Gastrocnemius medialis (tissue), 4 donors: ENCODE measurements around the gene RIPOR1. TPM values are rescaled to one million over a fixed set of nuclear protein-coding genes. Genes with fewer than 3 reads are reported as not detected.
"Not testable (repeated sequence)": the region's sequence is repeated elsewhere in the genome, so short reads cannot be mapped to it uniquely, and the experiment has no call there.

Experiments
- ATAC-seq, 2 donors: fragments of 150-250 bp; one replicate each; pipeline ENCODE4 v1.9.1; 2016
- DNase-seq, 2 donors: peaks; one replicate each; pipeline ENCODE4 v3.0.0-alpha.2; 2019
- H3K27ac ChIP-seq, 4 donors: fragments of 200-600 bp; sonication (generic); 1 replicate in 1 of 4; 2 replicates in 3 of 4; pipeline ENCODE4 v1.5.1; 2016 to 2018; ENCODE audit warnings: mild to moderate bottlenecking in 2 of 4, moderate library complexity in 1 of 4
- H3K27me3 ChIP-seq, 3 donors: fragments of 200-600 bp; sonication (generic) in 2 of 3; 1 replicate in 1 of 3; 2 replicates in 2 of 3; pipeline versions ENCODE4 v1.5.1 to v1.6.0; 2016 to 2019; ENCODE audit warnings: mild to moderate bottlenecking in 1 of 3, moderate library complexity in 1 of 3
- H3K36me3 ChIP-seq, 2 donors: fragments of 200-600 bp; sonication (generic) in 1 of 2; one replicate each; pipeline ENCODE4 v1.5.1; 2017 to 2018
- H3K4me1 ChIP-seq, 2 donors: fragments of 200-600 bp; sonication (generic) in 1 of 2; one replicate each; pipeline ENCODE4 v1.5.1; 2016 to 2017; ENCODE audit warnings: mild to moderate bottlenecking in 2 of 2
- H3K4me3 ChIP-seq, 4 donors: fragments of 200-600 bp; sonication (generic) in 3 of 4; 1 replicate in 1 of 4; 2 replicates in 3 of 4; pipeline ENCODE4 v1.5.1; 2016 to 2019; ENCODE audit warnings: mild to moderate bottlenecking in 2 of 4
- H3K9me3 ChIP-seq, 3 donors: fragments of 200-600 bp; sonication (generic) in 2 of 3; 1 replicate in 1 of 3; 2 replicates in 2 of 3; pipeline ENCODE4 v1.5.1; 2016 to 2019
- CTCF ChIP-seq, 5 experiments: fragments of 450-650 bp in 3 of 5; fragments of 200-600 bp in 2 of 5; sonication (generic) in 2 of 5; IDR thresholded peaks in 4 of 5; conservative IDR thresholded peaks in 1 of 5; 1 replicate in 4 of 5; 2 replicates in 1 of 5; pipeline ENCODE4 v1.5.1; 2016 to 2019; ENCODE audit warnings: antibody characterized with exemption in 5 of 5, mild to moderate bottlenecking in 3 of 5, moderate library complexity in 3 of 5
- POLR2A ChIP-seq, 2 donors: fragments of 450-650 bp; IDR thresholded peaks; one replicate each; pipeline ENCODE4 v1.6.1; 2017; ENCODE audit warnings: antibody characterized with exemption in 2 of 2, mild to moderate bottlenecking in 2 of 2, moderate library complexity in 2 of 2
- in situ Hi-C, 4 donors: fragments of 200-750 bp; cut with MboI; loops; one replicate each; pipeline versions ENCODE4 v1.15.0 to v1.8.0; 2017; ENCODE audit warnings: low sequenced_read_pairs in 4 of 4
- intact Hi-C: fragments of 100-400 bp; cut with DNase I; formaldehyde crosslinking; loops from one replicate; pipeline ENCODE4 v1.15.1; 2023; ENCODE audit warnings: low total_unique reads
- total RNA-seq, 4 donors: library from RNA; depleted of rRNA; stranded (reverse); fragments of >200 nt; gene quantifications; one replicate each; pipeline versions ENCODE4 v1.1.0 to v1.2.3, GENCODE V29; 2016

Gene RIPOR1
- total RNA-seq, 4 donors from 2014 or later = 10.6 to 65.4 (median 25.1) TPM

- H3K9me3 ChIP-seq = no peaks in the 10 kb centered on the region
- in situ Hi-C loops (loop anchor here in 1 of 4 donors (5.0 kb wide), 1 partner anchor 35 kb away; no protein-coding TSS in a partner anchor), intact Hi-C loops (loop anchor here (5.0 kb wide), 1 partner anchor 40 kb away; no protein-coding TSS in a partner anchor)
- H3K27ac ChIP-seq = peak overlapping the region; percentile 72 to 97 (median 90)
- DNase-seq (no peak), ATAC-seq (no peak)
- H3K27me3 ChIP-seq = no peaks in the 10 kb centered on the region
- no peaks in the 10 kb centered on the region for H3K36me3 ChIP-seq
- peak overlapping the region in 3 of 4 donors; percentile 62 to 98 (median 88) for H3K4me3 ChIP-seq
- TF ChIP-seq CTCF (IDR thresholded peaks at IDR 0.05 in 4 of 5, conservative IDR thresholded peaks at IDR 0.05 in 1 of 5) (no peak), POLR2A (IDR thresholded peaks at IDR 0.05) (no peak)
- peaks cover 21 to 32% of the 10 kb centered on the region in 2 donors for H3K4me1 ChIP-seq
Observed at GRCh38 chr16:67482233-67482924, 46.2 kb upstream of the RIPOR1 start.

GRCh38 chr16:67483150-67483549 lies 45.5 kb upstream of the RIPOR1 start, which contains the start of gene AGRP:
TSS of gene AGRP (minus strand) at chr16:67483547. CDS start at chr16:67483398, 149 bp downstream.
- Histone ChIP-seq H3K27ac (peak within 1 kb of the TSS in 3 of 4 donors; percentile 86 to 97 (median 95)), H3K27me3 (no peaks in the 10 kb centered on the region), H3K36me3 (no peaks in the 10 kb centered on the region), H3K4me3 (no peak within 1 kb of the TSS), H3K4me1 (peaks cover 21 to 32% of the 10 kb centered on the region in 2 donors), H3K9me3 (no peaks in the 10 kb centered on the region)
- DNase-seq (no peak), ATAC-seq (no peak)
- no peak for TF ChIP-seq CTCF (IDR thresholded peaks at IDR 0.05 in 4 of 5, conservative IDR thresholded peaks at IDR 0.05 in 1 of 5)
- TF ChIP-seq POLR2A (IDR thresholded peaks at IDR 0.05) = no peak
- in situ Hi-C loops (loop anchor here in 1 of 4 donors (5.0 kb wide), 1 partner anchor 34 kb away; no protein-coding TSS in a partner anchor), intact Hi-C loops (loop anchor here (5.0 kb wide), 1 partner anchor 39 kb away; no protein-coding TSS in a partner anchor)

GRCh38 chr16:67483731-67484525 lies 44.7 kb upstream of the RIPOR1 start:
- Histone ChIP-seq H3K27ac (no peak overlapping the region), H3K4me1 (peaks cover 21 to 28% of the 10 kb centered on the region in 2 donors)
- DNase-seq = no peak

GRCh38 chr16:67486805-67487204 lies 41.8 kb upstream of the RIPOR1 start:
- no peak overlapping the region for H3K4me3 ChIP-seq
- no peaks in the 10 kb centered on the region for H3K27me3 ChIP-seq
- intact Hi-C loops = no loop called here
- H3K4me1 ChIP-seq = peaks cover 8 to 9% of the 10 kb centered on the region in 2 donors
- no peak overlapping the region for H3K27ac ChIP-seq
- H3K9me3 ChIP-seq = no peaks in the 10 kb centered on the region
- in situ Hi-C loops = no loop called here
- no peak for DNase-seq
- no peaks in the 10 kb centered on the region for H3K36me3 ChIP-seq
- TF ChIP-seq POLR2A (IDR thresholded peaks at IDR 0.05) (no peak), CTCF (IDR thresholded peaks at IDR 0.05 in 4 of 5, conservative IDR thresholded peaks at IDR 0.05 in 1 of 5) (no peak)
- no peak for ATAC-seq

More at GRCh38 chr16:67483731-67484525, 44.7 kb upstream of the RIPOR1 start:
- no peak overlapping the region for H3K4me3 ChIP-seq
- H3K36me3 ChIP-seq = no peaks in the 10 kb centered on the region
- ATAC-seq = no peak
- TF ChIP-seq CTCF (IDR thresholded peaks at IDR 0.05 in 4 of 5, conservative IDR thresholded peaks at IDR 0.05 in 1 of 5) = no peak
- no peaks in the 10 kb centered on the region for H3K27me3 ChIP-seq
- in situ Hi-C loops = loop anchor here in 1 of 4 donors (5.0 kb wide), 1 partner anchor 33 kb away; no protein-coding TSS in a partner anchor
- intact Hi-C loops = loop anchor here (5.0 kb wide), 1 partner anchor 38 kb away; no protein-coding TSS in a partner anchor
- no peaks in the 10 kb centered on the region for H3K9me3 ChIP-seq

GRCh38 chr16:67487561-67487960 lies 41.1 kb upstream of the RIPOR1 start:
- intact Hi-C loops, H3K27ac ChIP-seq, H3K4me1 ChIP-seq: not testable (repeated sequence)

More at GRCh38 chr16:67487561-67487960, 41.1 kb upstream of the RIPOR1 start:
- H3K36me3 ChIP-seq, in situ Hi-C loops, H3K27me3 ChIP-seq, H3K4me3 ChIP-seq, DNase-seq, H3K9me3 ChIP-seq, ATAC-seq: not testable (repeated sequence)
